T-cell (primary cell): ENCODE measurements around the gene ASAP2. TPM values are rescaled to one million over a fixed set of nuclear protein-coding genes. Genes with fewer than 3 reads are reported as not detected.

Source experiments
- ATAC-seq, 4 experiments: fragments of 200-7000 bp in 3 of 4; fragments of 150-1000 bp in 1 of 4; cut with Tn5 transposase; replicated peaks in 1 of 4; 1 replicate in 3 of 4; 2 replicates in 1 of 4; pipeline ENCODE4 v1.10.0; 2021; ENCODE audit warnings: moderate library complexity in 3 of 4, mild to moderate bottlenecking in 2 of 4, moderate number of reproducible peaks in 1 of 4
- CTCF ChIA-PET, 2 donors: fragments of 300-600 bp; sonication (Branson Sonifier 250); formaldehyde crosslinking; loops; one replicate each; lab custom pipeline; 2022; ENCODE audit warnings: antibody characterized with exemption in 2 of 2; lab: Charles Lee
- POLR2A ChIA-PET, 2 donors: fragments of 300-600 bp; sonication (Branson Sonifier 250); formaldehyde crosslinking; loops; one replicate each; lab custom pipeline; 2022; ENCODE audit warnings: antibody characterized with exemption in 2 of 2; lab: Charles Lee
- DNase-seq, 35 experiments: peaks; one replicate each; pipeline versions ENCODE4 v3.0.0 to v3.0.0-alpha.2; 2013 to 2023
- H3K27ac ChIP-seq: one replicate; pipeline ENCODE4 v1.5.1; 2013; ENCODE audit warnings: low read length
- H3K27me3 ChIP-seq, 2 experiments: replicated peaks in 1 of 2; 1 replicate in 1 of 2; 2 replicates in 1 of 2; pipeline versions ENCODE4 v1.6.1 to v1.7.0; 2013; ENCODE audit warnings: low read length in 1 of 2, mixed read lengths in 1 of 2; ENCODE audit not compliant: control insufficient read depth in 2 of 2, insufficient read depth in 2 of 2; ENCODE audit errors: extremely low read depth in 1 of 2
- H3K36me3 ChIP-seq, 2 donors: 1 replicate in 1 of 2; 2 replicates in 1 of 2; pipeline versions ENCODE4 v1.6.1 to v1.7.0; 2013; ENCODE audit warnings: low read length in 1 of 2; ENCODE audit not compliant: control insufficient read depth in 2 of 2, insufficient read depth in 1 of 2; ENCODE audit errors: extremely low read depth in 1 of 2
- H3K4me1 ChIP-seq, 2 experiments: 1 replicate in 1 of 2; 2 replicates in 1 of 2; pipeline versions ENCODE4 v1.6.1 to v1.7.0; 2013; ENCODE audit warnings: low read length in 2 of 2, mixed read lengths in 1 of 2; ENCODE audit not compliant: insufficient read depth in 2 of 2, control insufficient read depth in 1 of 2; ENCODE audit errors: extremely low read depth in 1 of 2
- H3K4me3 ChIP-seq, 2 donors: 1 replicate in 1 of 2; 2 replicates in 1 of 2; pipeline versions ENCODE4 v1.5.1 to v1.7.0; 2013; ENCODE audit warnings: mild to moderate bottlenecking in 2 of 2, low read length in 1 of 2, moderate library complexity in 1 of 2; ENCODE audit not compliant: control insufficient read depth in 1 of 2; ENCODE audit errors: extremely low read depth in 1 of 2
- H3K9me3 ChIP-seq: 2 replicates; pipeline ENCODE4 v1.7.0; 2013
- H3K27ac Mint-ChIP-seq, 2 donors: one replicate each; pipeline ENCODE4 v1.8.0; 2020 to 2021; ENCODE audit warnings: mild to moderate bottlenecking in 2 of 2, mixed read lengths in 2 of 2
- H3K27me3 Mint-ChIP-seq, 2 donors: one replicate each; pipeline ENCODE4 v1.8.0; 2021 to 2022; ENCODE audit warnings: mixed read lengths in 2 of 2
- H3K36me3 Mint-ChIP-seq: one replicate; pipeline ENCODE4 v1.8.0; 2021; ENCODE audit warnings: mixed read lengths
- H3K4me1 Mint-ChIP-seq, 3 donors: one replicate each; pipeline ENCODE4 v1.8.0; 2020 to 2022; ENCODE audit warnings: mixed read lengths in 3 of 3, mild to moderate bottlenecking in 1 of 3
- H3K4me3 Mint-ChIP-seq, 3 donors: one replicate each; pipeline ENCODE4 v1.8.0; 2020 to 2022; ENCODE audit warnings: mild to moderate bottlenecking in 3 of 3, mixed read lengths in 3 of 3, moderate library complexity in 3 of 3
- H3K9me3 Mint-ChIP-seq, 3 donors: one replicate each; pipeline ENCODE4 v1.8.0; 2020 to 2022; ENCODE audit warnings: mixed read lengths in 3 of 3
- WGBS: methylation state at CpG from one replicate; pipeline ENCODE4 v1.1.5; 2013; ENCODE audit warnings: missing lambda C conversion rate; ENCODE audit not compliant: insufficient coverage; 5-methylcytosine and 5-hydroxymethylcytosine counted together
- total RNA-seq, 35 experiments: library from RNA in 6 of 35; stranded (reverse) in 6 of 35; fragments of 120-200 nt in 1 of 35; gene quantifications; one replicate each; pipeline versions ENCODE4 v1.2.1 to v1.2.4 and lab custom pipeline; 2013 to 2026

The ASAP2 gene
- total RNA-seq, 5 donors from 2014 or later (not counting 1 experiment from before 2014, with no cell fraction given) = 0.10 to 0.38 (median 0.27) TPM; not detected in 1

- Histone ChIP-seq H3K4me1 (no peaks in the 10 kb centered on the region), H3K4me3 (no peak overlapping the region), H3K27me3 (peaks cover 0 to under 1% of the 10 kb centered on the region in 2 experiments), H3K36me3 (no peaks in the 10 kb centered on the region), H3K9me3 (no peaks in the 10 kb centered on the region), H3K27ac (no peak overlapping the region)
- Mint-ChIP-seq H3K9me3 (no peaks in the 10 kb centered on the region), H3K27ac (no peak overlapping the region), H3K27me3 (peaks cover 0 to 6% of the 10 kb centered on the region in 2 donors), H3K36me3 (no peaks in the 10 kb centered on the region), H3K4me1 (peaks cover 0 to 1% (median 0%) of the 10 kb centered on the region in 3 donors), H3K4me3 (no peak overlapping the region)
- ATAC-seq (no peak), DNase-seq (no peak)
- ChIA-PET CTCF (no interaction called here), POLR2A (no interaction called here)
- WGBS = 100% methylated on average over 1 of the region's 5 CpGs
Observed at GRCh38 chr2:9327873-9328352, 121.3 kb downstream of the ASAP2 start.

GRCh38 chr2:9328931-9329330 lies 122.3 kb downstream of the ASAP2 start:
- no peak overlapping the region for H3K4me3 Mint-ChIP-seq
- H3K27ac Mint-ChIP-seq = no peak overlapping the region
- no peaks in the 10 kb centered on the region for H3K27me3 ChIP-seq
- no peaks in the 10 kb centered on the region for H3K36me3 ChIP-seq
- ChIA-PET POLR2A (no interaction called here), CTCF (interaction anchor here in 1 of 2 donors (0.6 kb wide), 1 partner anchor 1318 kb away, joined by 3 read pairs; no protein-coding TSS in a partner anchor)
- no peaks in the 10 kb centered on the region for H3K4me1 ChIP-seq
- 94% methylated on average over 3 of the region's 5 CpGs for WGBS
- H3K27me3 Mint-ChIP-seq = peaks cover 0 to 6% of the 10 kb centered on the region in 2 donors
- H3K9me3 ChIP-seq = no peaks in the 10 kb centered on the region
- DNase-seq (no peak), ATAC-seq (no peak)
- no peak overlapping the region for H3K4me3 ChIP-seq
- H3K27ac ChIP-seq = no peak overlapping the region
- no peaks in the 10 kb centered on the region for H3K9me3 Mint-ChIP-seq
- no peaks in the 10 kb centered on the region for H3K36me3 Mint-ChIP-seq
- H3K4me1 Mint-ChIP-seq = peaks cover 0 to 1% (median 0%) of the 10 kb centered on the region in 3 donors

GRCh38 chr2:9329497-9329896 lies 122.9 kb downstream of the ASAP2 start:
- ATAC-seq (no peak), DNase-seq (no peak)
- H3K4me3 Mint-ChIP-seq = no peak overlapping the region
- ChIA-PET POLR2A (no interaction called here), CTCF (interaction anchor here (0.5 to 0.6 kb wide), 3 partner anchors 254 to 1953 kb away, joined by 3 to 4 read pairs (median 3); no protein-coding TSS in a partner anchor)
- H3K4me1 Mint-ChIP-seq = peaks cover 0 to 1% (median 0%) of the 10 kb centered on the region in 3 donors
- Histone ChIP-seq H3K4me1 (no peaks in the 10 kb centered on the region), H3K36me3 (no peaks in the 10 kb centered on the region), H3K27ac (no peak overlapping the region), H3K9me3 (no peaks in the 10 kb centered on the region), H3K4me3 (no peak overlapping the region), H3K27me3 (no peaks in the 10 kb centered on the region)
- peaks cover 0 to 6% of the 10 kb centered on the region in 2 donors for H3K27me3 Mint-ChIP-seq
- H3K9me3 Mint-ChIP-seq = no peaks in the 10 kb centered on the region
- WGBS = 89% methylated on average over 1 of the region's 5 CpGs
- no peak overlapping the region for H3K27ac Mint-ChIP-seq
- no peaks in the 10 kb centered on the region for H3K36me3 Mint-ChIP-seq

- no peak for DNase-seq
- H3K4me3 Mint-ChIP-seq = no peak overlapping the region
Observed at GRCh38 chr2:9330612-9331270, 124.1 kb downstream of the ASAP2 start.

GRCh38 chr2:9331704-9332103 lies 125.1 kb downstream of the ASAP2 start:
- 50% methylated on average over 1 of the region's 7 CpGs for WGBS
- peaks cover 0 to 2% of the 10 kb centered on the region in 2 experiments for H3K27me3 ChIP-seq
- ATAC-seq (no peak), DNase-seq (no peak)
- no peaks in the 10 kb centered on the region for H3K36me3 ChIP-seq
- Mint-ChIP-seq H3K4me3 (no peak overlapping the region), H3K4me1 (peaks cover 6 to 7% (median 6%) of the 10 kb centered on the region in 3 donors), H3K36me3 (no peaks in the 10 kb centered on the region), H3K9me3 (no peaks in the 10 kb centered on the region), H3K27ac (no peak overlapping the region), H3K27me3 (peaks cover 0 to 6% of the 10 kb centered on the region in 2 donors)
- CTCF ChIA-PET = no interaction called here
- POLR2A ChIA-PET = no interaction called here
- H3K4me1 ChIP-seq = peaks cover 0 to 4% of the 10 kb centered on the region in 2 experiments
- no peak overlapping the region for H3K27ac ChIP-seq
- H3K9me3 ChIP-seq = no peaks in the 10 kb centered on the region
- H3K4me3 ChIP-seq = no peak overlapping the region

More at GRCh38 chr2:9330612-9331270, 124.1 kb downstream of the ASAP2 start:
- Mint-ChIP-seq H3K9me3 (no peaks in the 10 kb centered on the region), H3K27ac (no peak overlapping the region), H3K4me1 (peaks cover 0 to 1% (median 0%) of the 10 kb centered on the region in 3 donors), H3K36me3 (no peaks in the 10 kb centered on the region), H3K27me3 (peaks cover 0 to 6% of the 10 kb centered on the region in 2 donors)
- no peaks in the 10 kb centered on the region for H3K4me1 ChIP-seq
- H3K36me3 ChIP-seq = no peaks in the 10 kb centered on the region
- ChIA-PET POLR2A (no interaction called here), CTCF (no interaction called here)
- WGBS = 87% methylated on average over 6 of the region's 19 CpGs
- ATAC-seq = no peak
- no peak overlapping the region for H3K27ac ChIP-seq
- H3K27me3 ChIP-seq = no peaks in the 10 kb centered on the region
- H3K9me3 ChIP-seq = no peaks in the 10 kb centered on the region
- H3K4me3 ChIP-seq = no peak overlapping the region

GRCh38 chr2:9332136-9332852 lies 125.7 kb downstream of the ASAP2 start:
- Mint-ChIP-seq H3K27ac (no peak overlapping the region), H3K4me1 (peaks cover 6 to 10% (median 6%) of the 10 kb centered on the region in 3 donors), H3K9me3 (no peaks in the 10 kb centered on the region), H3K36me3 (no peaks in the 10 kb centered on the region), H3K4me3 (no peak overlapping the region), H3K27me3 (peaks cover 0 to 5% of the 10 kb centered on the region in 2 donors)
- peaks cover 0 to 5% of the 10 kb centered on the region in 2 experiments for H3K4me1 ChIP-seq
- CTCF ChIA-PET = no interaction called here
- H3K27ac ChIP-seq = no peak overlapping the region
- H3K27me3 ChIP-seq = peaks cover 0 to 2% of the 10 kb centered on the region in 2 experiments
- POLR2A ChIA-PET = no interaction called here
- no peak for ATAC-seq
- H3K9me3 ChIP-seq = no peaks in the 10 kb centered on the region
- 92% methylated on average over 5 of the region's 13 CpGs for WGBS
- no peak for DNase-seq
- no peaks in the 10 kb centered on the region for H3K36me3 ChIP-seq
- H3K4me3 ChIP-seq = no peak overlapping the region
